Measurements from ENCODE around the gene RCAN2.

RCAN2 gene

DNA sequence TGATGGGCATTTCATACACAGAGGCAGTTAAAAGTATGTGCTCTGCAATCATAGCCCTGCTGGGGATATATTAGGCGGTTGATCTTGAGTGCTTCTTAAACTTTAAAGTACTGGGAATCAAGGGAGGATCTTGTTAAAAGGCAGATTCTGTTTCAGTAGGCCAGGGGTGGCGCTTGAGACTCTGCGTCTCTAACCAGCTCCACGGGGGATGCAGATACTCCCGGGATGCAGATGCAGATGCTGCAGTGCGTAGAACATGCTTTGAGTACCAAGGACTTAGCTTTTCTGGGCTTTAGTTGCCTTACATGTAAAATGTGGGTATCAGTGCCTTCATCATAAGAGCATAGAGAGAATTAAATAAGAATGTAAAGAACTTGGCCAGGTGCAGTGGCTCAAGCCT is 276.0 kb downstream of the RCAN2 start:
- no peak for DNase-seq (ENCODE audit: low spot score)

- DNase-seq (ENCODE audit: low spot score), result no peak
Observed at GRCh38 chr6:46211917-46212316, 279.3 kb downstream of the RCAN2 start.

- DNase-seq (ENCODE audit: low spot score), result no peak
Observed at GRCh38 chr6:46210294-46210693, 281.0 kb downstream of the RCAN2 start.

DNA sequence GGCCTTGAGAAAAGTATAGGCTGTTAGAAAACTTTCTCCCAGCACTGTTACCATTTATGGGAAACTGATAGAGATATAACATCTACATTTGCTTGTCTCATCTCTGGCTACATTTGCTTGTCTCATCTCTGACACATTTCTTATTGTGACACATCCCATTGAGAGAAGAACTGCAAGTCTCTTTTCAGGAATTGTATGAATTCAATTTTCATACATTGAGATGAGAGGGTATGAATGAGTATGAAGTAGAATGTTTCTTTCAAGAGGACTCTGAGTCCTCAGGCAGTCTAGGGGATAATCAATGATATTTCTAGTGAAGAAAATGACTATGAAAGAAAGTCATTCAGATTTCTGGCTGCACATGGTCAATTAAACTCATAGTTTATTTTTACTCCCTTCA is 282.9 kb downstream of the RCAN2 start:
- no peak for DNase-seq (ENCODE audit: low spot score)

- no peak for DNase-seq (ENCODE audit: low spot score)
Observed at GRCh38 chr6:46207174-46207573, 284.1 kb downstream of the RCAN2 start.

GRCh38 chr6:46204880-46205650 is 286.2 kb downstream of the RCAN2 start:
- no peak for DNase-seq (ENCODE audit: low spot score)

DNA sequence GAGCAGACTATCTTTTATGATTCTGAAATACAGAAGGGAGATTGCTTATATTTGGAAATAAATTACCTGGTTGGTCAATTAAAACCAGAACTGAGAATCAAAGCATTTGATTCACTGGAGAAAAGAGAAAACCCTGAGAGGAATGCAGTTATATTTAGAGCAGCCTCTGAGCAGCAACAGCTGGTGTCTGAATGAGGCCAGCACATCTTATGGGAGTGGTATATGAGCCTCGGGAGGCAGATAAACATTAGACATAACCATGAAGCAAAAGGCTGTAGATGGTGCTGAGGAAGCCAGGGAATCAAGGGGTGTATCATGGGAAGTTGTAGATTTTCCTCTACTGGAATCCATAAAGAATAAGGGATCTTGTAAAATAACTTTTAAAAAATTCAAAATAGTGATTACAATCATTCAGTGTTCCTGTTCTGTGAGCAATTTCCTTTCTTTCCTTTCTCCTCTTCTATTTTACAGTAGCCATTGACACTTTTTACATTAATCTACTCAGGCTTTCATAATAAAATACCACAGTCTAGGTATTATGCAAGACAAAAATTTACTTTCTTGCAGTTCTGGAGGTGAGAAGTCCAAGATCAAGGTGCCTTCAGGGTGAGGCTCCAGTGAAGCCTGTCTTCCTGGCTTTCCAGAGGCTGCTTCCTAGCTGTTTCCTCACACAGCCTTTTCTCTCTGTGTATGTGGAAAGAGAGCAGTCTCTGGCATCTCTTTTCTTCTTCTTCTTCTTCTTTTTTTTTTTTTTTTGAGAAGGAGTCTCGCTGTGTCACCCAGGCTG is 287.7 kb downstream of the RCAN2 start:
- no peak for DNase-seq (ENCODE audit: low spot score)

- no peak for DNase-seq (ENCODE audit: low spot score)
Observed at GRCh38 chr6:46201702-46202101, 289.5 kb downstream of the RCAN2 start.

- no peak for DNase-seq (ENCODE audit: low spot score)
Observed at GRCh38 chr6:46199387-46199786, 291.9 kb downstream of the RCAN2 start.

GRCh38 chr6:46191961-46192360 is 299.3 kb downstream of the RCAN2 start:
- DNase-seq (ENCODE audit: low spot score), result no peak

DNA sequence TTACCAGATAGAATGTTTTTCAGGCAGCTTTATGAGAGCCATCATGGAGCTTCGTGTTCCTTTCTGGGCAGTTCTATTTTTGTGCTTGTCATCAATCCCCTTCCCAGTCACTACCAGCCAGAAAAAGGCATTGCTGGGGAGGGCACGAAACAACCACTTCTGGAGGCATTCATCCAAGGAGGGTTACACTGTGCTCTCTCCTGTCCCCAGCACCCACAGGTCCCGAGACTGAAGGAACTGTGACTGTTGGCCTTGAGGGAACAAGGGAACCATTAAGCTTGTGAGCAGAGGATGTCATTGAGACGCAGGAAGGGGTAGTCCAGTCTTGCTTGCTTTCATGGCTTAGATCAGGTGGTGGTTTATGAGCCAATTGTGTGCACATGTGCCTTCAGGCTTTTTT is 300.4 kb downstream of the RCAN2 start:
- no peak for DNase-seq (ENCODE audit: low spot score)

GRCh38 chr6:46189726-46190125 is 301.5 kb downstream of the RCAN2 start:
- no peak for DNase-seq (ENCODE audit: low spot score)

DNA sequence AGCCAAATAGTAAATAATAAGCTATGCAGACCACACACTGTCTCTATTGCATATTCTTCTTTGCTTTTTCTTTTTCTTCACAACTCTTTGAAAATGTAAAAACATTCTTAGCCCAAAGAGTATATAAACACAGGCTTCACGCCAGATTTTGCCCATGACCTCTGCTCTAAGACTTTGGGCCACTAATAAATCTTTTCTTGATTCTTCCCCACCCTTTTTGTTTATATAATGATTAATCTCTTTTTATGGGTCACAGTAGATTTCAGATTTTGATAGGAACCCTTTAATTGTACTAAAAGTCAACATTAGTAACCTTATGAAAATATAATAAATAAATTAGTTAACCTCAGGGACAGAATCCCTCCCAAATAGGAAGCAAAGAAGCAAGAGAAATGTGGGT is 304.7 kb downstream of the RCAN2 start:
- DNase-seq (ENCODE audit: low spot score), result no peak

DNA sequence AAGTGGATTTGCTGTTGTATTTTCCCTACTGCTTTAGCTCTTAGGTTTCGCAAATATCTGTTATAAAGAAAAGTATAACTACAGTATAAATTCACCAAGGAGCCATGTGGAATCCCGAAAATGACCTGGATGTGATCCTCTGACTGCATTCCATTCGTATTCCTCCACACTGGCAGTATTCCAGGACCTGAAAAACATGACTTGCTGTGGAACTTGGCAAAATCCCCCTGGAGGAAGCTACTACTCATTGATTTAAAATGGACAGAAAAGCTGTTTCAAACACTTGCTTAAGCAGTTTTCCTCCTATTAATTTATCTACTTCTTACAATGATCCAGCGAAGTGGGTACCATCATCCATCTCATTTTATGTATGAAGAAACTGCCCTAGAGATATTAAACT is 307.1 kb downstream of the RCAN2 start:
- no peak for DNase-seq (ENCODE audit: low spot score)

GRCh38 chr6:46175976-46176375 is 315.3 kb downstream of the RCAN2 start:
- peak; percentile 8 for DNase-seq (ENCODE audit: low spot score)

DNA sequence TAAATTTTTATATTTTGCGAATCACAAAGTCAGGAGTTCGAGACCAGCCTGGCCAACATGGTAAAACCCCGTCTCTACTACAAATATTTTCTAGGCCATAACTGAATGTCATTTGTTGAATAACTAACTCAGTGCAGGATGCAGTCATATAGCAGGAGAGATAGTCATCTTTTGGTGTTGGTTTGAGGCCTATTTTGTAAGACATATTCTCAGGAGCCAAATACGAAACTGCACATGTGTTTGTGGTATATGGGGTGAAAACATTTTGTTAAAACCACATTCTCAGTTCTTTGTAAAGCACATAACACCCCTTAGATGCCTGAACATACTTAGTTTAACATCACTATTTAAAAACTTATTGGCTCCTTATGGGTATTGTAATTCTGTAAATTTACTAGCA is 315.8 kb downstream of the RCAN2 start:
- no peak for DNase-seq (ENCODE audit: low spot score)

DNA sequence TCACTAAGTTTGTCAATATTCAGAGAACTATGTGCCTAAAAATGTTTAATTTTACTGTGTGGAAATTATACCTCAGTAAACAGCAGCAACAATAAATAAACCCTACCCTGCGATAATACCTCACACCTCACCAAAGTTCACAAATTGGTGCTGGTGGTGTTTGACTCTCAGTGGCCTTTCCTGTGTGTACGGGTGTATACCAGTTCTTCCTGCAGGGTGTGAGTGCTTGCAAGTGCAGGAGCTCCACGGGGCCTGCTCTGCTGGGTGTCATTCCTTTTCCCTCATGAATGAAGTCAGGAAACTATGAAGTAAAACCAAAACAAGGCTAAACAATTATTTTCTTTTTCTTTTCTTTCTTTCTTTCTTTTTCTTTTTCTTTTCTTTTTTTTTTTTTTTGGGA is 316.3 kb downstream of the RCAN2 start:
- no peak for DNase-seq (ENCODE audit: low spot score)

- no peak for DNase-seq (ENCODE audit: low spot score)
Observed at GRCh38 chr6:46172176-46172575, 319.1 kb downstream of the RCAN2 start.

All from NAMALWA (cell line).